ENCODE results near the gene AP1S1.
"Not testable (repeated sequence)": the region's sequence is repeated elsewhere in the genome, so short reads cannot be mapped to it uniquely, and the experiment has no call there.

- not testable (repeated sequence) for TF ChIP-seq SP1 (IDR thresholded peaks at IDR 0.05); NFRKB (IDR thresholded peaks at IDR 0.05); CTBP1 (IDR thresholded peaks at IDR 0.05; ENCODE audit: borderline replicate concordance); SUZ12 (IDR thresholded peaks at IDR 0.05); FOXM1 (IDR thresholded peaks at IDR 0.05; ENCODE audit: borderline replicate concordance); BHLHE40 (IDR thresholded peaks at IDR 0.05; ENCODE audit: borderline replicate concordance); L3MBTL2 (conservative IDR thresholded peaks at IDR 0.05); ARNT (IDR thresholded peaks at IDR 0.05)
These were observed 49.8 kb downstream of the AP1S1 start for GRCh38 chr7:101203740-101204738.
